Heart left ventricle (tissue), 13 donors: ENCODE measurements around the gene TRAM2.

Source experiments
- POLR2A ChIP-seq, 2 donors: fragments of 450-650 bp; IDR thresholded peaks; one replicate each; pipeline ENCODE4 v1.6.1; 2017; ENCODE audit warnings: antibody characterized with exemption in 2 of 2, mild to moderate bottlenecking in 2 of 2, moderate library complexity in 2 of 2
- TF ChIP-seq, protein P1 (sequence below), 12 donors: fragments of 200-600 bp; sonication (generic) in 4 of 12; IDR thresholded peaks; one replicate each; pipeline versions ENCODE4 v1.5.0 to v1.8.0; 2018 to 2022; ENCODE audit warnings: antibody characterized with exemption in 12 of 12, mild to moderate bottlenecking in 5 of 12
- donor health status: ischemic (EF 13 %, LVEDD 7.1; RV severe dilation, severe dysfunction).
- donor health status: DM: no; HTN: yes; CAD: no.
- donor health status: DM: no; HTN: no; CAD: no.
- donor health status: ischemic (EF 25% LVEDD 6.9; RV normal size, moderate dysfunction).
- donor health status: ischemic (EF 25% LVEDD 5.7; RV mildly dilated, moderate dysfunction).
- donor health status: ischemic (EF 35%, LVEDD 5.7; RV mildly dilated, moderate dysfunction).
- donor health status: nonischemic (EF 11% LVEDD 7.7; RV severe dilation, severe dysfunction).
- donor health status: DM: yes; HTN: yes; CAD: no.
- donor health status: PGD.
- donor health status: ischemic (EF 29% LVEDD 5.4; RV normal size, mild dysfunction).
- donor health status: nonischemic (EF 23%, LVEDD 6.1; RV moderate dilation, normal function).

- TF ChIP-seq, protein P1, sequence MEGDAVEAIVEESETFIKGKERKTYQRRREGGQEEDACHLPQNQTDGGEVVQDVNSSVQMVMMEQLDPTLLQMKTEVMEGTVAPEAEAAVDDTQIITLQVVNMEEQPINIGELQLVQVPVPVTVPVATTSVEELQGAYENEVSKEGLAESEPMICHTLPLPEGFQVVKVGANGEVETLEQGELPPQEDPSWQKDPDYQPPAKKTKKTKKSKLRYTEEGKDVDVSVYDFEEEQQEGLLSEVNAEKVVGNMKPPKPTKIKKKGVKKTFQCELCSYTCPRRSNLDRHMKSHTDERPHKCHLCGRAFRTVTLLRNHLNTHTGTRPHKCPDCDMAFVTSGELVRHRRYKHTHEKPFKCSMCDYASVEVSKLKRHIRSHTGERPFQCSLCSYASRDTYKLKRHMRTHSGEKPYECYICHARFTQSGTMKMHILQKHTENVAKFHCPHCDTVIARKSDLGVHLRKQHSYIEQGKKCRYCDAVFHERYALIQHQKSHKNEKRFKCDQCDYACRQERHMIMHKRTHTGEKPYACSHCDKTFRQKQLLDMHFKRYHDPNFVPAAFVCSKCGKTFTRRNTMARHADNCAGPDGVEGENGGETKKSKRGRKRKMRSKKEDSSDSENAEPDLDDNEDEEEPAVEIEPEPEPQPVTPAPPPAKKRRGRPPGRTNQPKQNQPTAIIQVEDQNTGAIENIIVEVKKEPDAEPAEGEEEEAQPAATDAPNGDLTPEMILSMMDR (IDR thresholded peaks at IDR 0.05) = no peak
- TF ChIP-seq POLR2A (IDR thresholded peaks at IDR 0.05) = no peak
Observed at GRCh38 chr6:52516269-52516668, 60.6 kb downstream of the TRAM2 start.
